Measurements from ENCODE around the gene CCNL2.

- TF ChIP-seq CTCF (IDR thresholded peaks at IDR 0.05) (no peak), POLR2A (IDR thresholded peaks at IDR 0.05) (no peak)
Measured at GRCh38 chr1:1439546-1440261, 40.6 kb upstream of the CCNL2 start.
